ENCODE measurements around the gene HOMER1.

DNA sequence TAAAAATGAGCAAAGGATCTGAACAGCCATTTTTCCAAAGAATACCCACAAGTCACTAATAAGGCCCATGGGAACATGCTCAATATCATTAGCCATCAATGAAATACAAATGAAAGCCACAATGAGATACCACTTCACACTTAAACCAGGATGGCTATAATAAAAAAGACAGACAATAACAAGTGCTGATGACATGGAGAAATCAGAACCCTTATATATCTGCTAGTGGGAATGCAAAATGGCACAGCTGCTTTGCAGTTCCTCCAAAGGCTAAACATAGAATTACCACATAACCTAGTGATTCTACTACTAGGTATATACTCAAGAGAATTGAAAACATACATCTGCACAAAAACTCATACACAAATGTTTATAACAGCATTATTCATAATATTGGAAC lies 83.7 kb downstream of the HOMER1 start:
- TF ChIP-seq, protein P1, sequence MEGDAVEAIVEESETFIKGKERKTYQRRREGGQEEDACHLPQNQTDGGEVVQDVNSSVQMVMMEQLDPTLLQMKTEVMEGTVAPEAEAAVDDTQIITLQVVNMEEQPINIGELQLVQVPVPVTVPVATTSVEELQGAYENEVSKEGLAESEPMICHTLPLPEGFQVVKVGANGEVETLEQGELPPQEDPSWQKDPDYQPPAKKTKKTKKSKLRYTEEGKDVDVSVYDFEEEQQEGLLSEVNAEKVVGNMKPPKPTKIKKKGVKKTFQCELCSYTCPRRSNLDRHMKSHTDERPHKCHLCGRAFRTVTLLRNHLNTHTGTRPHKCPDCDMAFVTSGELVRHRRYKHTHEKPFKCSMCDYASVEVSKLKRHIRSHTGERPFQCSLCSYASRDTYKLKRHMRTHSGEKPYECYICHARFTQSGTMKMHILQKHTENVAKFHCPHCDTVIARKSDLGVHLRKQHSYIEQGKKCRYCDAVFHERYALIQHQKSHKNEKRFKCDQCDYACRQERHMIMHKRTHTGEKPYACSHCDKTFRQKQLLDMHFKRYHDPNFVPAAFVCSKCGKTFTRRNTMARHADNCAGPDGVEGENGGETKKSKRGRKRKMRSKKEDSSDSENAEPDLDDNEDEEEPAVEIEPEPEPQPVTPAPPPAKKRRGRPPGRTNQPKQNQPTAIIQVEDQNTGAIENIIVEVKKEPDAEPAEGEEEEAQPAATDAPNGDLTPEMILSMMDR (conservative IDR thresholded peaks at IDR 0.05; ENCODE audit: low read depth, low read length), result no peak
- TF ChIP-seq EZH2phosphoT487 (IDR thresholded peaks at IDR 0.05; ENCODE audit: borderline replicate concordance, low read length), result no peak
